IgD-negative memory B cell (primary cell): ENCODE results near the gene SHISA6. TPM values are rescaled to one million over a fixed set of nuclear protein-coding genes. Genes with fewer than 3 reads are reported as not detected.
A peak's percentile ranks its signal among the peaks of the same experiment; 100 is the strongest.

Experiments used
- H3K27ac Mint-ChIP-seq, 3 donors: one replicate each; pipeline ENCODE4 v1.8.0; 2020 to 2022; ENCODE audit warnings: mild to moderate bottlenecking in 3 of 3, mixed read lengths in 3 of 3, moderate library complexity in 1 of 3
- H3K27me3 Mint-ChIP-seq: one replicate; pipeline ENCODE4 v1.8.0; 2021; ENCODE audit warnings: mixed read lengths
- H3K36me3 Mint-ChIP-seq: one replicate; pipeline ENCODE4 v1.8.0; 2020; ENCODE audit warnings: mild to moderate bottlenecking, mixed read lengths
- H3K4me1 Mint-ChIP-seq, 3 donors: one replicate each; pipeline ENCODE4 v1.8.0; 2020 to 2022; ENCODE audit warnings: mixed read lengths in 3 of 3, mild to moderate bottlenecking in 1 of 3
- H3K4me3 Mint-ChIP-seq, 4 donors: one replicate each; pipeline ENCODE4 v1.8.0; 2020 to 2022; ENCODE audit warnings: mild to moderate bottlenecking in 4 of 4, mixed read lengths in 4 of 4, moderate library complexity in 3 of 4
- H3K9me3 Mint-ChIP-seq, 3 donors: one replicate each; pipeline ENCODE4 v1.8.0; 2020 to 2021; ENCODE audit warnings: mixed read lengths in 3 of 3, mild to moderate bottlenecking in 1 of 3
- polyA plus RNA-seq: library from polyadenylated mRNA; unstranded; fragments of 300-500 nt; fragmentation: Illumina TruSeq; gene quantifications from one replicate; pipeline ENCODE4 v1.2.3, GENCODE V29; 2021

Gene SHISA6
- polyA plus RNA-seq, 1 donor from 2014 or later, result not detected

DNA sequence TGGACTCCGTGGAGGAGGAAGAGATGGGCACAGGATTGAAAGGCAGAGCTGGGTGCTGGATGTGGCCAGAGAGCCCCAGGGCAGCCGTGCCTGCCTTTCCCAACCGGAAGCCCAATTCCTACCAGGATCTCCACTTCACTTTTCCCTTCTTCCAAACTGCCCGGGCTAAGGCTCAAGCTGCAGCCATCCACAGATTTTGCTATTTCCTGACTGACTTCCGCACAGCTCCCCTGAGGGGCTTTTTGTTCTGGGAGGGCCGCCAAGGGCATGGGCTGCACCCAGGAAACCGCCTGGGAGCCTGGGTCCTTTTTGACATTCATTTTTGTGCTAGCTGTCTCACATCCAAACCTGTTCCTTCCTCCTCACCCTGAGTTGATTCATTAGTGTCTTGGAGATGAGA, 4.2 kb downstream of the SHISA6 start:
- H3K9me3 Mint-ChIP-seq, result peaks cover 4 to 7% (median 7%) of the 10 kb centered on the region in 3 donors
- no peak overlapping the region for H3K4me3 Mint-ChIP-seq
- H3K27me3 Mint-ChIP-seq, result peaks cover 12% of the 10 kb centered on the region
- H3K36me3 Mint-ChIP-seq, result no peaks in the 10 kb centered on the region
- H3K4me1 Mint-ChIP-seq, result no peaks in the 10 kb centered on the region
- H3K27ac Mint-ChIP-seq, result no peak overlapping the region

GRCh38 chr17:11245791-11246190, 4.8 kb downstream of the SHISA6 start:
- Mint-ChIP-seq H3K27ac (no peak overlapping the region), H3K27me3 (peaks cover 12% of the 10 kb centered on the region), H3K9me3 (peaks cover 4 to 7% (median 7%) of the 10 kb centered on the region in 3 donors), H3K36me3 (no peaks in the 10 kb centered on the region), H3K4me1 (no peaks in the 10 kb centered on the region), H3K4me3 (no peak overlapping the region)

DNA sequence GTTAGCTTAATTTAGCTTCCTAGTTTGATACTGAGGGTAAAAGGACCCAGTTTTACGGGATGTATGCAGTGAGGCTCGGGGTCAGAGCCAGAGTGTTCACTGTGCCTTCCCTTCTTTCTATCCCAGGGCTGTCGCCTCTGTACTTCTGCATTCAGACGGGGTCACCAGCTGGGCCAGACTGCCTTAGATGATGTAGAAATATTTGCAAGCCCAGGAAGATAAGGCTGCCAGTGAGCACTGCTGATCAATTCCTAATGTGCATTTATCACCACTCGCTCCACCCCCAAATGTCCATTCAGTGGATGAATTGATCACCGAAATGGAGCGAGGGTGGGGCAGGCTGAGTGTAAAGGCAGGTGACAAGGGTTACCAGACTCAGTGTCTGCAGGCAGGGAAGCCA, 9.1 kb downstream of the SHISA6 start:
- Mint-ChIP-seq H3K9me3 (peaks cover 5 to 9% (median 7%) of the 10 kb centered on the region in 3 donors), H3K4me3 (no peak overlapping the region), H3K36me3 (no peaks in the 10 kb centered on the region), H3K27me3 (no peaks in the 10 kb centered on the region), H3K27ac (no peak overlapping the region), H3K4me1 (no peaks in the 10 kb centered on the region)

GRCh38 chr17:11251561-11252107, 10.6 kb downstream of the SHISA6 start:
- H3K27ac Mint-ChIP-seq, result peak overlapping the region in 1 of 3 donors; percentile 81
- no peaks in the 10 kb centered on the region for H3K4me1 Mint-ChIP-seq
- H3K4me3 Mint-ChIP-seq, result no peak overlapping the region
- H3K27me3 Mint-ChIP-seq, result no peaks in the 10 kb centered on the region
- H3K36me3 Mint-ChIP-seq, result peaks cover 2% of the 10 kb centered on the region
- peaks cover 5 to 9% (median 5%) of the 10 kb centered on the region in 3 donors for H3K9me3 Mint-ChIP-seq

DNA sequence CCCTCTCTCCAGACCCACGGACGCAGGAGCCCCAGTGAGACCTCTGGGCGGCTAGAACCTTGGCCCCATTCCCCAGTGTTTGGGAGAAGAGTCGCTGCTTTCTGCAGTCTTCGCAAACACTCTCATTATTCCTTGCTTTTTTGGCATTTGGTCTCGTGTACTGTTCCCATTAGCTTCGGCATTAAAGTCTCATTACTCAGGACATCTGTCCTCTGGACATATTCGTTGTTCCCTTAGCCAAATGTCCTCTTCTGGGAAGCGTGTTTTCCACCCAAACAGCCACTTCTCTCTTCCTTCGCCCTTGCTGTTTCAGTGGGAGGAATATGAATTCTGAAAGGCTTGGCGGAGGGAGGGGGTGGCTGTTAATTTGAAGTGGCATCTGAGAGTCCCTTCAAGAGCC, 11.1 kb downstream of the SHISA6 start:
- no peak overlapping the region for H3K27ac Mint-ChIP-seq
- H3K27me3 Mint-ChIP-seq, result no peaks in the 10 kb centered on the region
- peaks cover 4% of the 10 kb centered on the region for H3K36me3 Mint-ChIP-seq
- H3K4me1 Mint-ChIP-seq, result no peaks in the 10 kb centered on the region
- peaks cover 6 to 9% (median 7%) of the 10 kb centered on the region in 3 donors for H3K9me3 Mint-ChIP-seq
- no peak overlapping the region for H3K4me3 Mint-ChIP-seq

- Mint-ChIP-seq H3K36me3 (peaks cover 4% of the 10 kb centered on the region), H3K27ac (no peak overlapping the region), H3K4me3 (no peak overlapping the region), H3K4me1 (no peaks in the 10 kb centered on the region), H3K9me3 (peaks cover 3 to 15% (median 10%) of the 10 kb centered on the region in 3 donors), H3K27me3 (no peaks in the 10 kb centered on the region)
Observed at GRCh38 chr17:11256877-11257276, 15.9 kb downstream of the SHISA6 start.

GRCh38 chr17:11264183-11264871, 23.3 kb downstream of the SHISA6 start:
- Mint-ChIP-seq H3K36me3 (no peaks in the 10 kb centered on the region), H3K27me3 (no peaks in the 10 kb centered on the region), H3K27ac (no peak overlapping the region), H3K4me1 (no peaks in the 10 kb centered on the region), H3K9me3 (peaks cover 6 to 14% (median 12%) of the 10 kb centered on the region in 3 donors), H3K4me3 (no peak overlapping the region)

GRCh38 chr17:11267999-11268575, 27.1 kb downstream of the SHISA6 start:
- Mint-ChIP-seq H3K9me3 (peaks cover 4 to 14% (median 8%) of the 10 kb centered on the region in 3 donors), H3K27me3 (no peaks in the 10 kb centered on the region), H3K27ac (no peak overlapping the region), H3K4me1 (no peaks in the 10 kb centered on the region), H3K4me3 (no peak overlapping the region), H3K36me3 (no peaks in the 10 kb centered on the region)

DNA sequence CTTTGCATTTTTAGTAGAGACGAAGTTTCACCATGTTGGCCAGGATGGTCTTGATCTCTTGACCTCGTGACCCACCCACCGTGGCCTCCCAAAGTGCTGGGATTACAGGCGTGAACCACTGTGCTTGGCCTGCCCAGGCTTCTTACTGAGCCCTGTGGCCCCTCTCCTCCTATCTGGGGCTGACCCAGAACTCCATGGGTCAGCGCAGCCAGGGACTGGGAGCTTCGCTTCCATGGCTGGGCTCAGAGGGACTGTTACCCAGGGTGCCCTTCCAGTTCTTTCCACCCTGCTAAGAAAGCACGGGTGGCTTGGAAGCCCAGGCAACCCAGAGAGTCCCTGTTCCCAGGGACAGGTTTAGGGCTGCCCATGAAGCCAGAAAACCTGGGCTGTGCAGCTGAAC, 28.2 kb downstream of the SHISA6 start:
- Mint-ChIP-seq H3K36me3 (no peaks in the 10 kb centered on the region), H3K9me3 (peaks cover 2 to 14% (median 2%) of the 10 kb centered on the region in 3 donors), H3K4me1 (no peaks in the 10 kb centered on the region), H3K27ac (no peak overlapping the region), H3K4me3 (no peak overlapping the region), H3K27me3 (no peaks in the 10 kb centered on the region)

DNA sequence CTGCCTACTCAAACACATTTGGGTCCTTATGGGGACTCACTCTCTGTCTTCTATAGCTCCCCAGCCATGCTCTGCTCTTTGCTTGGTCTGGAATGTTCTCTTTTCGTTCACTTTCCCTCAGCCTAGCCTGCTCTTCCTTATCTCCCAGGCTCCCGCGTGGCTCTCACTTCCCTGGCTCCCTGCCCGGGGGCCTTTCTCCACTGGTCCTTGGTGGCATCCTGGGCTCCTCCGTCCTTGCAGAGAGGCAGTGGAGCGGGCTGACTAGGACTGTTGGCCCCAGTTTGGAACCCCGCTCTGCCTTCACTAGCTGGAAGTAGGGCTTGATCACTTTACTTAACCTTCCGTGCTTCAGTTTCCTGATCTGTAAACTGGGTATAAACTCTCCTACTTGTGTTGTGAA, 31.2 kb downstream of the SHISA6 start:
- Mint-ChIP-seq H3K27ac (no peak overlapping the region), H3K4me3 (no peak overlapping the region), H3K9me3 (peaks cover 0 to 7% (median 2%) of the 10 kb centered on the region in 3 donors), H3K4me1 (no peaks in the 10 kb centered on the region), H3K27me3 (no peaks in the 10 kb centered on the region), H3K36me3 (no peaks in the 10 kb centered on the region)

GRCh38 chr17:11273596-11273995, 32.6 kb downstream of the SHISA6 start:
- H3K4me3 Mint-ChIP-seq, result peak overlapping the region in 1 of 4 donors; percentile 3
- no peaks in the 10 kb centered on the region for H3K4me1 Mint-ChIP-seq
- H3K27me3 Mint-ChIP-seq, result no peaks in the 10 kb centered on the region
- H3K36me3 Mint-ChIP-seq, result no peaks in the 10 kb centered on the region
- peaks cover 0 to 8% (median 7%) of the 10 kb centered on the region in 3 donors for H3K9me3 Mint-ChIP-seq
- H3K27ac Mint-ChIP-seq, result no peak overlapping the region

GRCh38 chr17:11274106-11274505, 33.1 kb downstream of the SHISA6 start:
- no peak overlapping the region for H3K27ac Mint-ChIP-seq
- H3K4me1 Mint-ChIP-seq, result no peaks in the 10 kb centered on the region
- H3K27me3 Mint-ChIP-seq, result no peaks in the 10 kb centered on the region
- no peaks in the 10 kb centered on the region for H3K36me3 Mint-ChIP-seq
- no peak overlapping the region for H3K4me3 Mint-ChIP-seq
- H3K9me3 Mint-ChIP-seq, result peaks cover 0 to 10% (median 7%) of the 10 kb centered on the region in 3 donors

- peaks cover 0 to 20% (median 8%) of the 10 kb centered on the region in 3 donors for H3K9me3 Mint-ChIP-seq
- no peak overlapping the region for H3K4me3 Mint-ChIP-seq
- no peaks in the 10 kb centered on the region for H3K4me1 Mint-ChIP-seq
- no peaks in the 10 kb centered on the region for H3K36me3 Mint-ChIP-seq
- no peaks in the 10 kb centered on the region for H3K27me3 Mint-ChIP-seq
- no peak overlapping the region for H3K27ac Mint-ChIP-seq
Observed at GRCh38 chr17:11276486-11276885, 35.5 kb downstream of the SHISA6 start.

- no peaks in the 10 kb centered on the region for H3K27me3 Mint-ChIP-seq
- H3K27ac Mint-ChIP-seq, result no peak overlapping the region
- H3K4me3 Mint-ChIP-seq, result no peak overlapping the region
- no peaks in the 10 kb centered on the region for H3K4me1 Mint-ChIP-seq
- H3K36me3 Mint-ChIP-seq, result no peaks in the 10 kb centered on the region
- H3K9me3 Mint-ChIP-seq, result peaks cover 5 to 30% (median 7%) of the 10 kb centered on the region in 3 donors
Observed at GRCh38 chr17:11278186-11278991, 37.4 kb downstream of the SHISA6 start.

DNA sequence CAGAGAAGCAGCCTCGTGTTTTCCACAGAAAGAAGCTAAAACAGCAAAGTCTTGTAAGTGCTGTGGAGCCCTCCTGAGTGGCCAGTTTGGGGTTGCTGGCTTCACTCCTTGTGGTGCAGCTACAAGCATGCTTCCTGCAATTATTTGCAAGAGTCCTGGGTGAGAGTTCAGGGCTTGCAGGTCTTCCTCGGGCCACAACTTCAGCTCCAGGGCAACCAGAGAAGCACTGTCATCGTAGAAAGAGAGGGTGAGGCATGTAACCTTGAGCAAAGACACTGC, 37.9 kb downstream of the SHISA6 start:
- Mint-ChIP-seq H3K36me3 (no peaks in the 10 kb centered on the region), H3K4me3 (no peak overlapping the region), H3K4me1 (no peaks in the 10 kb centered on the region), H3K27ac (no peak overlapping the region), H3K9me3 (peaks cover 5 to 31% (median 9%) of the 10 kb centered on the region in 3 donors), H3K27me3 (no peaks in the 10 kb centered on the region)
